Neuronal stem cell (in vitro differentiated cells): ENCODE results near the gene ZKSCAN3.

Source experiments
- DNase-seq: peaks from one replicate; pipeline ENCODE4 v3.0.0-alpha.2; 2013; ENCODE audit warnings: low spot score
- H2AFZ ChIP-seq: one replicate; pipeline ENCODE4 v1.6.1; 2013; ENCODE audit warnings: mild to moderate bottlenecking, low read length, inconsistent platforms
- H2AK5ac ChIP-seq: 2 replicates; pipeline ENCODE4 v1.6.1; 2013; ENCODE audit warnings: low read depth, mild to moderate bottlenecking, inconsistent platforms, low read length, moderate library complexity, mixed read lengths
- H2BK120ac ChIP-seq: 2 replicates; pipeline ENCODE4 v1.6.1; 2013; ENCODE audit warnings: low read depth, mild to moderate bottlenecking, inconsistent platforms, low read length, moderate library complexity, mixed read lengths
- H2BK12ac ChIP-seq: one replicate; pipeline ENCODE4 v1.6.1; 2013; ENCODE audit warnings: low read length, inconsistent platforms
- H2BK15ac ChIP-seq: 2 replicates; pipeline ENCODE4 v1.6.1; 2013; ENCODE audit warnings: mild to moderate bottlenecking, low read length, inconsistent platforms, mixed read lengths
- H2BK5ac ChIP-seq: one replicate; pipeline ENCODE4 v1.6.1; 2013; ENCODE audit warnings: inconsistent platforms, mild to moderate bottlenecking, low read length, moderate library complexity
- H3K14ac ChIP-seq: one replicate; pipeline ENCODE4 v1.6.1; 2013; ENCODE audit warnings: low read length, inconsistent platforms
- H3K18ac ChIP-seq: 2 replicates; pipeline ENCODE4 v1.6.1; 2013; ENCODE audit warnings: low read length, inconsistent platforms
- H3K23ac ChIP-seq: 2 replicates; pipeline ENCODE4 v1.6.1; 2013; ENCODE audit warnings: low read depth, mild to moderate bottlenecking, mixed read lengths, low read length, inconsistent platforms; ENCODE audit not compliant: poor library complexity
- H3K27ac ChIP-seq: replicated peaks from 3 replicates; pipeline ENCODE4 v1.5.1; 2013; ENCODE audit warnings: low read length, inconsistent platforms
- H3K27me3 ChIP-seq, 3 experiments: 2 replicates each; pipeline ENCODE4 v1.6.1; 2013; ENCODE audit warnings: low read length in 3 of 3, mild to moderate bottlenecking in 2 of 3, inconsistent platforms in 1 of 3, low read depth in 1 of 3, mixed read lengths in 1 of 3, moderate library complexity in 1 of 3; ENCODE audit not compliant: control insufficient read depth in 3 of 3, insufficient read depth in 3 of 3
- H3K36me3 ChIP-seq, 2 donors: replicated peaks in 1 of 2; 2 replicates each; pipeline ENCODE4 v1.6.1; 2013; ENCODE audit warnings: low read length in 2 of 2; ENCODE audit not compliant: control insufficient read depth in 2 of 2, insufficient read depth in 2 of 2
- H3K4ac ChIP-seq: 2 replicates; pipeline ENCODE4 v1.6.1; 2013; ENCODE audit warnings: inconsistent platforms, mild to moderate bottlenecking, low read length, moderate library complexity
- H3K4me1 ChIP-seq, 2 donors: 1 replicate in 1 of 2; 2 replicates in 1 of 2; pipeline ENCODE4 v1.6.1; 2013; ENCODE audit warnings: low read length in 2 of 2, low read depth in 1 of 2; ENCODE audit not compliant: control insufficient read depth in 2 of 2, insufficient read depth in 1 of 2
- H3K4me2 ChIP-seq: one replicate; pipeline ENCODE4 v1.6.1; 2013; ENCODE audit warnings: mild to moderate bottlenecking, low read length, inconsistent platforms; ENCODE audit not compliant: insufficient read depth, poor library complexity, severe bottlenecking
- H3K4me3 ChIP-seq, 2 donors: 2 replicates each; pipeline ENCODE4 v1.5.1; 2013; ENCODE audit warnings: low read length in 2 of 2, mild to moderate bottlenecking in 2 of 2, inconsistent platforms in 1 of 2, moderate library complexity in 1 of 2
- H3K79me1 ChIP-seq: one replicate; pipeline ENCODE4 v1.6.1; 2013; ENCODE audit warnings: low read depth, mild to moderate bottlenecking, inconsistent platforms, low read length, moderate library complexity
- H3K9ac ChIP-seq: one replicate; pipeline ENCODE4 v1.6.1; 2013; ENCODE audit warnings: mild to moderate bottlenecking, low read depth, low read length, inconsistent platforms; ENCODE audit not compliant: poor library complexity
- H3K9me3 ChIP-seq, 2 donors: replicated peaks in 1 of 2; 2 replicates each; pipeline versions ENCODE3 to v1.6.1; 2013; ENCODE audit warnings: low read length in 2 of 2, mild to moderate bottlenecking in 2 of 2, inconsistent platforms in 1 of 2, low read depth in 1 of 2, mixed read lengths in 1 of 2, moderate library complexity in 1 of 2; ENCODE audit not compliant: control insufficient read depth in 2 of 2, insufficient read depth in 1 of 2
- H4K8ac ChIP-seq: one replicate; pipeline ENCODE4 v1.6.1; 2013; ENCODE audit warnings: low read depth, mild to moderate bottlenecking, inconsistent platforms, low read length, moderate library complexity
- H4K91ac ChIP-seq: one replicate; pipeline ENCODE4 v1.6.1; 2013; ENCODE audit warnings: low read length, low read depth, mild to moderate bottlenecking, inconsistent platforms; ENCODE audit not compliant: poor library complexity
- WGBS, 2 donors: extraction: QIAGEN DNeasy Blood & Tissue Kit; methylation state at CpG; one replicate each; pipeline ENCODE4 v1.1.7; 2013; ENCODE audit warnings: missing lambda C conversion rate in 2 of 2, mixed read lengths in 1 of 2; ENCODE audit not compliant: insufficient read length in 2 of 2, insufficient replicate concordance in 1 of 2; ENCODE audit errors: extremely low coverage in 2 of 2; 5-methylcytosine and 5-hydroxymethylcytosine counted together

ZKSCAN3 gene

GRCh38 chr6:28395918-28396317 is 46.2 kb downstream of the ZKSCAN3 start:
- no peak overlapping the region for H2BK120ac ChIP-seq
- no peak overlapping the region for H3K14ac ChIP-seq
- peaks cover 0 to 6% of the 10 kb centered on the region in 2 donors for H3K4me1 ChIP-seq
- H3K27ac ChIP-seq, result no peak overlapping the region
- no peaks in the 10 kb centered on the region for H3K27me3 ChIP-seq
- H2BK15ac ChIP-seq, result no peak overlapping the region
- WGBS, 2 donors, result no CpG with 5 or more reads among the region's 4 CpGs
- no peak overlapping the region for H2BK12ac ChIP-seq
- no peak overlapping the region for H3K4ac ChIP-seq
- no peak overlapping the region for H4K8ac ChIP-seq
- no peak overlapping the region for H2AFZ ChIP-seq
- no peak overlapping the region for H3K9ac ChIP-seq
- H3K36me3 ChIP-seq, result peaks cover 18 to 75% of the 10 kb centered on the region in 2 donors
- H3K18ac ChIP-seq, result no peak overlapping the region
- no peak overlapping the region for H2AK5ac ChIP-seq
- no peak overlapping the region for H3K4me3 ChIP-seq
- no peak overlapping the region for H2BK5ac ChIP-seq
- no peak overlapping the region for H3K23ac ChIP-seq
- DNase-seq, result no peak
- H4K91ac ChIP-seq, result no peak overlapping the region
- no peak overlapping the region for H3K4me2 ChIP-seq
- peaks cover 0 to 16% of the 10 kb centered on the region in 2 donors for H3K9me3 ChIP-seq
- peaks cover 4% of the 10 kb centered on the region for H3K79me1 ChIP-seq

GRCh38 chr6:28399350-28400121 is 49.8 kb downstream of the ZKSCAN3 start, which contains the start of gene ZSCAN12:
ZSCAN12 (minus strand) TSS chr6:28399747; CDS start chr6:28398405, 1,342 bp downstream.
- H4K8ac ChIP-seq, result no peak within 1 kb of the TSS
- peaks cover 0 to 4% (median 0%) of the 10 kb centered on the region in 3 experiments for H3K27me3 ChIP-seq
- peaks cover 4% of the 10 kb centered on the region for H3K79me1 ChIP-seq
- H3K4me1 ChIP-seq, result peaks cover 0 to 6% of the 10 kb centered on the region in 2 donors
- H3K14ac ChIP-seq, result no peak within 1 kb of the TSS
- H2BK15ac ChIP-seq, result no peak within 1 kb of the TSS
- peak within 1 kb of the TSS; percentile 94 for H2AFZ ChIP-seq
- peak within 1 kb of the TSS; percentile 88 to 92 for H3K4me3 ChIP-seq
- peak within 1 kb of the TSS; percentile 47 for H3K4me2 ChIP-seq
- no peak within 1 kb of the TSS for H2AK5ac ChIP-seq
- peaks cover 8 to 39% of the 10 kb centered on the region in 2 donors for H3K36me3 ChIP-seq
- H4K91ac ChIP-seq, result peak within 1 kb of the TSS; percentile 77
- peak within 1 kb of the TSS; percentile 78 for H3K27ac ChIP-seq
- H3K9me3 ChIP-seq, result no peaks in the 10 kb centered on the region
- no peak within 1 kb of the TSS for H2BK120ac ChIP-seq
- H2BK5ac ChIP-seq, result peak within 1 kb of the TSS; percentile 56
- H3K9ac ChIP-seq, result peak within 1 kb of the TSS; percentile 93
- H3K4ac ChIP-seq, result peak within 1 kb of the TSS; percentile 90
- DNase-seq, result peak; percentile 84
- peak within 1 kb of the TSS; percentile 93 for H3K23ac ChIP-seq
- no CpG with 5 or more reads among the region's 49 CpGs for WGBS, 2 donors
- H3K18ac ChIP-seq, result peak within 1 kb of the TSS; percentile 95
- no peak within 1 kb of the TSS for H2BK12ac ChIP-seq

GRCh38 chr6:28400122-28400451 is 50.3 kb downstream of the ZKSCAN3 start:
- H2BK12ac ChIP-seq, result no peak overlapping the region

GRCh38 chr6:28401172-28401571 is 51.4 kb downstream of the ZKSCAN3 start:
- no CpG with 5 or more reads among the region's 1 CpG for WGBS, 2 donors
- H4K8ac ChIP-seq, result no peak overlapping the region
- peaks cover 4% of the 10 kb centered on the region for H3K79me1 ChIP-seq
- H3K4me1 ChIP-seq, result peaks cover 0 to 6% of the 10 kb centered on the region in 2 donors
- H3K9ac ChIP-seq, result no peak overlapping the region
- H2BK120ac ChIP-seq, result no peak overlapping the region
- no peak overlapping the region for H3K27ac ChIP-seq
- H3K36me3 ChIP-seq, result peaks cover 8 to 23% of the 10 kb centered on the region in 2 donors
- H3K14ac ChIP-seq, result no peak overlapping the region
- no peak overlapping the region for H3K23ac ChIP-seq
- no peak overlapping the region for H3K4ac ChIP-seq
- H2BK12ac ChIP-seq, result no peak overlapping the region
- no peak overlapping the region for H2AFZ ChIP-seq
- H2AK5ac ChIP-seq, result no peak overlapping the region
- no peak overlapping the region for H2BK15ac ChIP-seq
- H3K18ac ChIP-seq, result no peak overlapping the region
- DNase-seq, result no peak
- no peak overlapping the region for H3K4me3 ChIP-seq
- no peak overlapping the region for H3K4me2 ChIP-seq
- H3K27me3 ChIP-seq, result peaks cover 0 to 4% (median 0%) of the 10 kb centered on the region in 3 experiments
- no peak overlapping the region for H2BK5ac ChIP-seq
- no peaks in the 10 kb centered on the region for H3K9me3 ChIP-seq
- no peak overlapping the region for H4K91ac ChIP-seq

More at GRCh38 chr6:28400122-28400451, 50.3 kb downstream of the ZKSCAN3 start:
- no peak overlapping the region for H2BK15ac ChIP-seq
- no peak overlapping the region for H2AK5ac ChIP-seq
- no CpG with 5 or more reads among the region's 8 CpGs for WGBS, 2 donors
- H4K91ac ChIP-seq, result no peak overlapping the region
- H3K36me3 ChIP-seq, result peaks cover 8 to 34% of the 10 kb centered on the region in 2 donors
- no peak overlapping the region for H3K4ac ChIP-seq
- no peak overlapping the region for H3K14ac ChIP-seq
- H3K9ac ChIP-seq, result no peak overlapping the region
- H3K18ac ChIP-seq, result peak overlapping the region; percentile 95
- H2AFZ ChIP-seq, result peak overlapping the region; percentile 94
- no peak overlapping the region for H2BK120ac ChIP-seq
- H3K27ac ChIP-seq, result peak overlapping the region; percentile 78
- peaks cover 4% of the 10 kb centered on the region for H3K79me1 ChIP-seq
- peak overlapping the region; percentile 88 to 92 for H3K4me3 ChIP-seq
- peaks cover 0 to 4% (median 0%) of the 10 kb centered on the region in 3 experiments for H3K27me3 ChIP-seq
- H3K23ac ChIP-seq, result no peak overlapping the region
- no peaks in the 10 kb centered on the region for H3K9me3 ChIP-seq
- peaks cover 0 to 6% of the 10 kb centered on the region in 2 donors for H3K4me1 ChIP-seq
- H3K4me2 ChIP-seq, result peak overlapping the region; percentile 46
- no peak overlapping the region for H4K8ac ChIP-seq
- H2BK5ac ChIP-seq, result peak overlapping the region; percentile 56
- no peak for DNase-seq
